HepG2 (cell line): Measurements from ENCODE around the gene MAN1C1. TPM values are rescaled to one million over a fixed set of nuclear protein-coding genes. Genes with fewer than 3 reads are reported as not detected.

ENCODE experiments used
- ATAC-seq: fragments of 200-7000 bp; cut with Tn5 transposase; 3 replicates; pipeline ENCODE4 v1.9.1; 2020; ENCODE audit warnings: mild to moderate bottlenecking, moderate library complexity
- BruUV-seq: library from RNA; stranded (reverse); fragments of 400-500 nt; replicated peaks from 2 replicates; lab custom pipeline; 2021; lab: Mats Ljungman, UMichigan
- CTCF ChIA-PET: fragments of 300-600 bp; formaldehyde crosslinking; extraction: SDS; loops from one replicate; lab custom pipeline; 2021; ENCODE audit warnings: low total read pairs, inconsistent platforms, low intra/inter-chr PET ratio; lab: Yijun Ruan, JAX
- POLR2A ChIA-PET: fragments of 350-600 bp; sonication (Branson Sonifier 250); formaldehyde crosslinking; loops from one replicate; lab custom pipeline; 2020; ENCODE audit warnings: antibody characterized with exemption, inconsistent platforms; lab: Yijun Ruan, JAX
- DNase-seq: peaks from one replicate; pipeline ENCODE4 v3.0.0-alpha.2; 2015; ENCODE audit warnings: low spot score
- FAIRE-seq: peaks from 3 replicates; lab custom pipeline; 2011; peaks lifted over from hg19 to GRCh38; lab: Jason Lieb, UNC
- H2AFZ ChIP-seq: one replicate; pipeline ENCODE4 v1.6.1; 2011; ENCODE audit warnings: low read length, inconsistent platforms
- H3K27ac ChIP-seq: fragments of 300-600 bp; 3 replicates; pipeline ENCODE4 v1.8.0; 2011; ENCODE audit warnings: mixed run types, mild to moderate bottlenecking, mixed read lengths, low read length, inconsistent platforms; ENCODE audit not compliant: insufficient read depth; ENCODE audit errors: extremely low read length
- H3K27me3 ChIP-seq, 2 experiments: fragments of 200-600 bp in 1 of 2; 2 replicates in 1 of 2; 3 replicates in 1 of 2; pipeline versions ENCODE4 v1.6.0 to v1.8.0; 2011; ENCODE audit warnings: low read length in 2 of 2, mild to moderate bottlenecking in 2 of 2, moderate library complexity in 2 of 2, inconsistent platforms in 1 of 2; ENCODE audit not compliant: insufficient read depth in 2 of 2, control insufficient read depth in 1 of 2
- H3K36me3 ChIP-seq, 2 experiments: fragments of 200-600 bp in 1 of 2; replicated peaks in 1 of 2; 2 replicates in 1 of 2; 3 replicates in 1 of 2; pipeline versions ENCODE4 v1.5.1 to v1.8.0; 2011; ENCODE audit warnings: low read length in 2 of 2, inconsistent platforms in 1 of 2; ENCODE audit not compliant: insufficient read depth in 2 of 2, control insufficient read depth in 1 of 2
- H3K4me1 ChIP-seq: 2 replicates; pipeline ENCODE4 v1.5.1; 2012; ENCODE audit warnings: low read length, inconsistent platforms; ENCODE audit not compliant: insufficient read depth
- H3K4me2 ChIP-seq: 2 replicates; pipeline ENCODE4 v1.6.0; 2011; ENCODE audit warnings: low read depth, low read length, inconsistent platforms
- H3K4me3 ChIP-seq, 3 experiments: fragments of 200-600 bp in 1 of 3; sonication (generic), shearing (Covaris generic) in 1 of 3; replicated peaks in 1 of 3; 2 replicates each; pipeline ENCODE4 v1.5.1; 2011 to 2016; ENCODE audit warnings: low read length in 3 of 3, inconsistent platforms in 2 of 3, low read depth in 2 of 3, mild to moderate bottlenecking in 2 of 3, control low read depth in 1 of 3, mixed read lengths in 1 of 3; ENCODE audit not compliant: insufficient read depth in 1 of 3
- H3K79me2 ChIP-seq: one replicate; pipeline ENCODE4 v1.6.1; 2011; ENCODE audit warnings: low read length, inconsistent platforms; ENCODE audit not compliant: insufficient read depth
- H3K9ac ChIP-seq: 2 replicates; pipeline ENCODE4 v1.6.0; 2011; ENCODE audit warnings: mild to moderate bottlenecking, low read depth, low read length, inconsistent platforms; ENCODE audit not compliant: insufficient read depth
- H3K9me3 ChIP-seq: 2 replicates; pipeline ENCODE4 v1.5.1; 2012; ENCODE audit warnings: mild to moderate bottlenecking, low read length
- H4K20me1 ChIP-seq: 2 replicates; pipeline ENCODE4 v1.6.0; 2011; ENCODE audit warnings: inconsistent platforms, mild to moderate bottlenecking, low read length, moderate library complexity; ENCODE audit not compliant: insufficient read depth
- BHLHE40 ChIP-seq: IDR thresholded peaks from 2 replicates; pipeline ENCODE4 v1.6.1; 2011; ENCODE audit warnings: low read length, improper control_type of control experiment
- HMGA1 ChIP-seq: sonication (generic); formaldehyde crosslinking; conservative IDR thresholded peaks from 2 replicates; pipeline ENCODE4 v1.4.0; 2020; ENCODE audit warnings: missing genetic modification reagents
- HNF4A ChIP-seq: sonication (generic); formaldehyde crosslinking; IDR thresholded peaks from 2 replicates; pipeline ENCODE4 v1.4.0; 2020; ENCODE audit warnings: missing genetic modification reagents
- MAFF ChIP-seq: IDR thresholded peaks from 2 replicates; pipeline ENCODE4 v1.6.1; 2011; ENCODE audit warnings: low read depth, low read length, improper control_type of control experiment
- NFATC3 ChIP-seq: sonication (generic); formaldehyde crosslinking; IDR thresholded peaks from 2 replicates; pipeline ENCODE4 v1.5.1; 2020; ENCODE audit warnings: mild to moderate bottlenecking, missing genetic modification reagents
- NR2F2 ChIP-seq: IDR thresholded peaks from 2 replicates; pipeline ENCODE4 v1.6.1; 2012; ENCODE audit warnings: low read depth, inconsistent platforms, borderline replicate concordance
- SRSF1 ChIP-seq: fragments of 200-400 bp; formaldehyde crosslinking; optimal IDR thresholded peaks from 2 replicates; pipeline ENCODE3; 2017; ENCODE audit warnings: mild to moderate bottlenecking, low read depth, low read length, moderate library complexity
- ZNF274 ChIP-seq: sonication (generic); formaldehyde crosslinking; IDR thresholded peaks from 2 replicates; pipeline ENCODE4 v1.5.1; 2020; ENCODE audit warnings: mild to moderate bottlenecking, missing genetic modification reagents
- ZNF382 ChIP-seq: sonication (generic); formaldehyde crosslinking; IDR thresholded peaks from 2 replicates; pipeline ENCODE4 v1.5.0; 2020; ENCODE audit warnings: missing genetic modification reagents, mild to moderate bottlenecking, borderline replicate concordance
- WGBS: methylation state at CpG from one replicate; pipeline ENCODE4 v1.1.6; 2017; ENCODE audit warnings: low lambda C conversion rate; 5-methylcytosine and 5-hydroxymethylcytosine counted together
- in situ Hi-C: cut with HindIII; loops from 2 replicates; pipeline ENCODE4 v1.10.0; 2017; ENCODE audit warnings: low pct_unique_long_range_greater_than_20kb; ENCODE audit not compliant: extremely low pct_ligation_motif_present
- intact Hi-C: fragments of 100-400 bp; cut with micrococcal nuclease; formaldehyde crosslinking; loops from one replicate; pipeline ENCODE4 v1.10.0; 2022; ENCODE audit not compliant: unreplicated experiment
- polyA plus RNA-seq, 8 experiments: library from polyadenylated mRNA; depleted of rRNA in 3 of 8; stranded (reverse) in 7 of 8; unstranded in 1 of 8; fragments of >200 nt; fragmentation: Illumina TruSeq in 4 of 8; extraction: Trizol in 4 of 8; gene quantifications; 2 replicates each; pipeline versions ENCODE4 v1.2.1 to v1.2.3, GENCODE V29; 2011 to 2016; ENCODE audit warnings: low read depth in 4 of 8, missing spikeins in 1 of 8, mixed read lengths in 1 of 8; ENCODE audit not compliant: insufficient read depth in 1 of 8
- total RNA-seq, 5 experiments: library from RNA; depleted of rRNA; stranded (reverse); fragments of >200 nt; fragmentation: Illumina TruSeq; extraction: Trizol; gene quantifications; 2 replicates each; pipeline ENCODE4 v1.2.3, GENCODE V29; 2016; ENCODE audit warnings: low read depth in 1 of 5
- TF ChIP-seq, protein P1 (sequence below): IDR thresholded peaks from 2 replicates; pipeline ENCODE4 v1.6.1; 2018; ENCODE audit warnings: missing genetic modification reagents
- TF ChIP-seq, protein P2 (sequence below): sonication (generic); formaldehyde crosslinking; IDR thresholded peaks from 2 replicates; pipeline ENCODE4 v1.8.1; 2023; ENCODE audit warnings: mild to moderate bottlenecking, missing genetic modification reagents
- TF ChIP-seq, protein P3 (sequence below): sonication (generic); formaldehyde crosslinking; IDR thresholded peaks from 2 replicates; pipeline ENCODE4 v1.5.0; 2020; ENCODE audit warnings: missing genetic modification reagents, mild to moderate bottlenecking, borderline replicate concordance
- TF ChIP-seq, protein P4 (sequence below): sonication (generic); formaldehyde crosslinking; IDR thresholded peaks from 2 replicates; pipeline ENCODE4 v1.5.0; 2020; ENCODE audit warnings: mild to moderate bottlenecking, missing genetic modification reagents, moderate library complexity

Gene MAN1C1
- total and polyA plus RNA-seq, 2 of the 13 experiments (the other 11 are each of a cell fraction or from before 2014, with no cell fraction given): 0.18 to 0.49 TPM

DNA sequence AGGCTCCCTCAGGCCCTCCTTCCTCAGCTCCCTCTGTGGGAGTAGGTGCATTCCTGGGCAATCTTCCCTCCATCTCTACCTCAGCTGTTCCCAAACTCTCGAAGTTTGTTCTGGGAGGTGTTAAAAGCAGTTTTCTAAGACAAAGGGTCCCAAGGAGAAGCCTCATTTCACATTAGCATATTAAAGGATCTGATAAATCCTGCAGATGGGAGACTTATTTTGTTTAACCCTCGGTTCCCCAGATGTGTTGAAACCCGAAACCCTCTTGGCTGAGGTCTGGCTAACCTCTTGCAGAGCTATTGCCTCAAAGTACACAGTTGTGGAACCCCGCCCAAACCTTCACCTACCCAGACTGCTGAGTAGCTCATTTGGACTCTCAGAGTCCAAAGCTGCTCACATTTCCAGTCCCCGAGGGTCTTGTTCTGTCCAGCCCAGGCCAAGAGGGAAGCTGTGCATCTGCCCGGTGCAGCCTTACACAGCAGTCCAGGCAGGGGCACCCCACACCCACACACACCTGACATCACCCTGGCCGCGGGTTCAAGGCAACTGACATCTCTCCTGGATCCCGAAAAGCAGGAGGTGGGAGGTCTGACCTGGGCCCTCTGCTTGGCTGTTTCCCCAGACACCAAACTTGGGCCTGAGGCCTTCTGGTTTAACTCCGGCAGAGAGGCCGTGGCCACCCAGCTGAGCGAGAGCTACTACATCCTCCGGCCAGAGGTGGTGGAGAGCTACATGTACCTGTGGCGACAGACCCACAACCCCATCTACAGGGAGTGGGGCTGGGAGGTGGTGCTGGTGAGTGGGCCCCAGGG lies 163.9 kb downstream of the MAN1C1 start:
- Histone ChIP-seq H3K27me3 (peaks cover 0 to 32% of the 10 kb centered on the region in 2 experiments; a peak in 4 of 5 replicates), H3K9ac (no peak overlapping the region), H3K4me2 (peak overlapping the region; percentile 24; the same call in 1 of the 2 replicates), H3K27ac (no peak overlapping the region), H3K4me3 (no peak overlapping the region; a peak in 1 of 6 replicates), H3K36me3 (no peaks in the 10 kb centered on the region), H3K4me1 (peaks cover 29% of the 10 kb centered on the region), H2AFZ (no peak overlapping the region), H3K9me3 (no peaks in the 10 kb centered on the region), H3K79me2 (no peaks in the 10 kb centered on the region), H4K20me1 (no peaks in the 10 kb centered on the region)
- ChIA-PET POLR2A (no interaction called here), CTCF (no interaction called here)
- BruUV-seq: no TSS peak
- intact Hi-C loops (no loop called here), in situ Hi-C loops (no loop called here)
- DNase-seq (peak; percentile 34), ATAC-seq (peak; percentile 81), FAIRE-seq (peak; percentile 47)
- WGBS: 5% methylated on average over 9 of the region's 14 CpGs
- TF ChIP-seq NR2F2 (no peak), BHLHE40 (no peak), ZNF382 (CRISPR knock-in tag) (no peak), MAFF (0 out of 2 replicates have a peak, but pooled peaks have one; percentile 14), ZNF274 (CRISPR knock-in tag) (peak; percentile 45; the same call in 1 of the 2 replicates), HMGA1 (no peak), SRSF1 (no peak), NFATC3 (CRISPR knock-in tag) (0 out of 2 replicates have a peak, but pooled peaks have one; percentile 21), HNF4A (CRISPR knock-in tag) (peak; percentile 27)
- TF ChIP-seq, protein P1, sequence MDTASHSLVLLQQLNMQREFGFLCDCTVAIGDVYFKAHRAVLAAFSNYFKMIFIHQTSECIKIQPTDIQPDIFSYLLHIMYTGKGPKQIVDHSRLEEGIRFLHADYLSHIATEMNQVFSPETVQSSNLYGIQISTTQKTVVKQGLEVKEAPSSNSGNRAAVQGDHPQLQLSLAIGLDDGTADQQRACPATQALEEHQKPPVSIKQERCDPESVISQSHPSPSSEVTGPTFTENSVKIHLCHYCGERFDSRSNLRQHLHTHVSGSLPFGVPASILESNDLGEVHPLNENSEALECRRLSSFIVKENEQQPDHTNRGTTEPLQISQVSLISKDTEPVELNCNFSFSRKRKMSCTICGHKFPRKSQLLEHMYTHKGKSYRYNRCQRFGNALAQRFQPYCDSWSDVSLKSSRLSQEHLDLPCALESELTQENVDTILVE (CRISPR knock-in tag): no peak
- TF ChIP-seq, protein P2, sequence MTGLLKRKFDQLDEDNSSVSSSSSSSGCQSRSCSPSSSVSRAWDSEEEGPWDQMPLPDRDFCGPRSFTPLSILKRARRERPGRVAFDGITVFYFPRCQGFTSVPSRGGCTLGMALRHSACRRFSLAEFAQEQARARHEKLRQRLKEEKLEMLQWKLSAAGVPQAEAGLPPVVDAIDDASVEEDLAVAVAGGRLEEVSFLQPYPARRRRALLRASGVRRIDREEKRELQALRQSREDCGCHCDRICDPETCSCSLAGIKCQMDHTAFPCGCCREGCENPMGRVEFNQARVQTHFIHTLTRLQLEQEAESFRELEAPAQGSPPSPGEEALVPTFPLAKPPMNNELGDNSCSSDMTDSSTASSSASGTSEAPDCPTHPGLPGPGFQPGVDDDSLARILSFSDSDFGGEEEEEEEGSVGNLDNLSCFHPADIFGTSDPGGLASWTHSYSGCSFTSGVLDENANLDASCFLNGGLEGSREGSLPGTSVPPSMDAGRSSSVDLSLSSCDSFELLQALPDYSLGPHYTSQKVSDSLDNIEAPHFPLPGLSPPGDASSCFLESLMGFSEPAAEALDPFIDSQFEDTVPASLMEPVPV (CRISPR knock-in tag): no peak
- TF ChIP-seq, protein P3, sequence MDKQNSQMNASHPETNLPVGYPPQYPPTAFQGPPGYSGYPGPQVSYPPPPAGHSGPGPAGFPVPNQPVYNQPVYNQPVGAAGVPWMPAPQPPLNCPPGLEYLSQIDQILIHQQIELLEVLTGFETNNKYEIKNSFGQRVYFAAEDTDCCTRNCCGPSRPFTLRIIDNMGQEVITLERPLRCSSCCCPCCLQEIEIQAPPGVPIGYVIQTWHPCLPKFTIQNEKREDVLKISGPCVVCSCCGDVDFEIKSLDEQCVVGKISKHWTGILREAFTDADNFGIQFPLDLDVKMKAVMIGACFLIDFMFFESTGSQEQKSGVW (CRISPR knock-in tag): no peak
- TF ChIP-seq, protein P4, sequence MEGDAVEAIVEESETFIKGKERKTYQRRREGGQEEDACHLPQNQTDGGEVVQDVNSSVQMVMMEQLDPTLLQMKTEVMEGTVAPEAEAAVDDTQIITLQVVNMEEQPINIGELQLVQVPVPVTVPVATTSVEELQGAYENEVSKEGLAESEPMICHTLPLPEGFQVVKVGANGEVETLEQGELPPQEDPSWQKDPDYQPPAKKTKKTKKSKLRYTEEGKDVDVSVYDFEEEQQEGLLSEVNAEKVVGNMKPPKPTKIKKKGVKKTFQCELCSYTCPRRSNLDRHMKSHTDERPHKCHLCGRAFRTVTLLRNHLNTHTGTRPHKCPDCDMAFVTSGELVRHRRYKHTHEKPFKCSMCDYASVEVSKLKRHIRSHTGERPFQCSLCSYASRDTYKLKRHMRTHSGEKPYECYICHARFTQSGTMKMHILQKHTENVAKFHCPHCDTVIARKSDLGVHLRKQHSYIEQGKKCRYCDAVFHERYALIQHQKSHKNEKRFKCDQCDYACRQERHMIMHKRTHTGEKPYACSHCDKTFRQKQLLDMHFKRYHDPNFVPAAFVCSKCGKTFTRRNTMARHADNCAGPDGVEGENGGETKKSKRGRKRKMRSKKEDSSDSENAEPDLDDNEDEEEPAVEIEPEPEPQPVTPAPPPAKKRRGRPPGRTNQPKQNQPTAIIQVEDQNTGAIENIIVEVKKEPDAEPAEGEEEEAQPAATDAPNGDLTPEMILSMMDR (CRISPR knock-in tag): peak; percentile 25; the same call in 1 of the 2 replicates
